Esophagus muscularis mucosa (tissue), 3 donors: Measurements from ENCODE around the gene CDKN2A.

Experiments used
- POLR2A ChIP-seq: fragments of 450-650 bp; IDR thresholded peaks from one replicate; pipeline ENCODE4 v1.6.1; 2017; ENCODE audit warnings: antibody characterized with exemption, moderate library complexity, mild to moderate bottlenecking, low read depth
- POLR2AphosphoS5 ChIP-seq, 2 donors: sonication (generic); formaldehyde crosslinking; IDR thresholded peaks; one replicate each; pipeline ENCODE4 v1.6.1; 2017; ENCODE audit warnings: antibody characterized with exemption in 2 of 2
- TF ChIP-seq, protein P1 (sequence below), 3 experiments: fragments of 200-600 bp in 2 of 3; fragments of 450-650 bp in 1 of 3; sonication (generic) in 2 of 3; IDR thresholded peaks; one replicate each; pipeline ENCODE4 v1.5.1; 2017 to 2019; ENCODE audit warnings: antibody characterized with exemption in 3 of 3, mild to moderate bottlenecking in 2 of 3, moderate library complexity in 1 of 3

DNA sequence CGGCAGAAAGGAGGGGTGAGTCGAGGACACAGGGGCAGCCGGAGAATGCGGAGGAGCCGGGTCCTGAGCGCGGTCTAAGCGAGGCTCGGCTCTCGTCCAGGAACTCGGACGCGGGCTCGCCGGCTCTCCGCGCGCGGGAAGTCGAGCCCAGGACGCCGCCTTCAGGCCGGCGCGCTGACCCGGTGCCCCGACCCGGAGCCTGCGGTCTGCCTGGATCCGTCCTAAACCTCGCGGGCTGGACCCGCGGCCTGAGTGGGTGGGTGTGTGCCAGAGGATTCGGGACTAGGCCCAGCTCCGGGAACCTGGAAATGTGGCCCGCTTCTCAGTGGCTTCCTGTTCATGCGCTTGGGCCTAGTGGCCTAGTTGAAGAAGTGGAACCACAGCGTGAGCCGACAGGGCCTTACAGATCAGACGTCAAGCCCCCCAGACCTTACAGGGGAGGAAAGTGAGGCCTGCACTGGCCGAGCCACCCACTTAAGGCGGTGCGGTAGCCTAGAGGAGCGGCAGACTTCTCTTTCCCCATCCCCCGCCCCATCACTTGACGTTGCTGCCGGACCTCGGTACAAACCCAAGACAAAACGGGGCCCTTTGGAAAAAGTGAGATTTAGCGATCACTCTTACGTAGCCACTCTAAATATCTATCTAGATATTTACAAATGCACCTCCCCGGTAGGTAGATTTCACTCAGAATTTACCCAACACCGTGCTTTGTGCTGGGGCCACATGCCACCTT lies 1.6 kb upstream of the CDKN2A start:
- TF ChIP-seq, protein P1, sequence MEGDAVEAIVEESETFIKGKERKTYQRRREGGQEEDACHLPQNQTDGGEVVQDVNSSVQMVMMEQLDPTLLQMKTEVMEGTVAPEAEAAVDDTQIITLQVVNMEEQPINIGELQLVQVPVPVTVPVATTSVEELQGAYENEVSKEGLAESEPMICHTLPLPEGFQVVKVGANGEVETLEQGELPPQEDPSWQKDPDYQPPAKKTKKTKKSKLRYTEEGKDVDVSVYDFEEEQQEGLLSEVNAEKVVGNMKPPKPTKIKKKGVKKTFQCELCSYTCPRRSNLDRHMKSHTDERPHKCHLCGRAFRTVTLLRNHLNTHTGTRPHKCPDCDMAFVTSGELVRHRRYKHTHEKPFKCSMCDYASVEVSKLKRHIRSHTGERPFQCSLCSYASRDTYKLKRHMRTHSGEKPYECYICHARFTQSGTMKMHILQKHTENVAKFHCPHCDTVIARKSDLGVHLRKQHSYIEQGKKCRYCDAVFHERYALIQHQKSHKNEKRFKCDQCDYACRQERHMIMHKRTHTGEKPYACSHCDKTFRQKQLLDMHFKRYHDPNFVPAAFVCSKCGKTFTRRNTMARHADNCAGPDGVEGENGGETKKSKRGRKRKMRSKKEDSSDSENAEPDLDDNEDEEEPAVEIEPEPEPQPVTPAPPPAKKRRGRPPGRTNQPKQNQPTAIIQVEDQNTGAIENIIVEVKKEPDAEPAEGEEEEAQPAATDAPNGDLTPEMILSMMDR (IDR thresholded peaks at IDR 0.05), result peak; percentile 20 to 28 (median 25)
- TF ChIP-seq POLR2A, result no peak
- TF ChIP-seq POLR2AphosphoS5 (IDR thresholded peaks at IDR 0.05), result no peak
